ENCODE results near the gene FEZ2. TPM values are rescaled to one million over a fixed set of nuclear protein-coding genes. Genes with fewer than 3 reads are reported as not detected.

FEZ2 gene
- total and polyA plus RNA-seq, 2 donors (not counting 3 experiments of a cell fraction or from before 2014, with no cell fraction given): 41.2 to 72.4 TPM

DNA sequence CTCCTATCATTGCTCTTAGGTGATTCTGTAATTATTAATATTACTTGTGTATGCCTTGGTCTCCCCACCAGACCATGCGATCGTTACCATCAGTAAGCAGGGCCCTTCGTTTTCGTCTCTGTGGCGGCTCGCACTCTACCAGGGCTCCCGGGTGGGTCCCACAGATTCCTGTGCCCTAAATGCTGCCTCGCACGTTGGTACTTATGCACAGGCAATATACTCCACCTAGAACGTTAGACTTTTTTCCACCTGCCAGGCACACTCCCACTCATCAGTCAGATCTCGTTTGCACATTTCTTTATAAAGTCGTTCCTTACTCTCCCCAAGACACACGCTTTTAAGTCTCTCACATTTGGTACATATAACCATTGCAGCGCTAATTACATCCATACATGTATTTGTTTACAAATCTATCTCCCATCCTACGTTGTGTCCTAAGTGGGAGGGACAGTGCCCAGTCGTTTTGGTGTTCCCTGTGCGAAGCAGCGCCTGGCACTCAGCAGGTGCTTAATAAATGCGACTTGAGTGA, 901 bp downstream of the FEZ2 start:
- TF ChIP-seq FOS (IDR thresholded peaks at IDR 0.05; ENCODE audit: borderline replicate concordance, insufficient read depth, low read length): no peak
- no peak for TF ChIP-seq GATA2 (IDR thresholded peaks at IDR 0.05; ENCODE audit: insufficient read depth, insufficient read length, low read depth, low read length)
- TF ChIP-seq MYC (IDR thresholded peaks at IDR 0.05; ENCODE audit: low read depth, low read length): no peak
- no peak for TF ChIP-seq JUN (IDR thresholded peaks at IDR 0.05; ENCODE audit: borderline replicate concordance, insufficient read depth, insufficient read length, low read depth)
- no peak for TF ChIP-seq POLR2A (IDR thresholded peaks at IDR 0.05; ENCODE audit: low read depth, low read length)
- no peak for TF ChIP-seq EZH2 (IDR thresholded peaks at IDR 0.05; ENCODE audit: borderline replicate concordance, low read depth, low read length, severe bottlenecking)
- CTCF ChIA-PET: interaction anchor here (1.0 to 1.1 kb wide), 2 partner anchors 40 to 68 kb away, joined by 3 to 4 read pairs; no protein-coding TSS in a partner anchor
- Histone ChIP-seq H3K27ac (ENCODE audit: insufficient read depth, low read depth, low read length) (peak overlapping the region; percentile 65), H3K36me3 (ENCODE audit: control insufficient read depth in 2 of 2, extremely low read depth in 1 of 2, insufficient read depth in 2 of 2, low read length in 2 of 2) (peaks cover 2 to 4% of the 10 kb centered on the region in 2 experiments), H3K4me3 (replicated peaks in 1 of 3; ENCODE audit: insufficient read depth in 1 of 3, low read depth in 1 of 3, low read length in 3 of 3) (peak overlapping the region; percentile 86 to 98 (median 97)), H3K79me2 (ENCODE audit: control insufficient read depth, insufficient read depth, low read length) (peaks cover 55% of the 10 kb centered on the region), H4K20me1 (replicated peaks; ENCODE audit: control insufficient read depth, extremely low read depth, insufficient read depth, low read length) (peaks cover 2% of the 10 kb centered on the region), H3K9me1 (replicated peaks; ENCODE audit: control insufficient read depth, extremely low read depth, insufficient read depth, low read length) (no peaks in the 10 kb centered on the region), H3K9me3 (replicated peaks; ENCODE audit: control insufficient read depth, insufficient read depth, low read length) (no peaks in the 10 kb centered on the region), H3K4me1 (ENCODE audit: control insufficient read depth, extremely low read depth, insufficient read depth, low read length) (peaks cover 22% of the 10 kb centered on the region), H2AFZ (ENCODE audit: low read depth, low read length) (peak overlapping the region; percentile 71), H3K9ac (replicated peaks; ENCODE audit: extremely low read depth, insufficient read depth, low read length) (peak overlapping the region; percentile 82), H3K4me2 (ENCODE audit: insufficient read depth, low read length) (peak overlapping the region; percentile 99), H3K27me3 (ENCODE audit: control insufficient read depth in 2 of 2, insufficient read depth in 2 of 2, low read length in 2 of 2) (no peaks in the 10 kb centered on the region)
- dilution Hi-C loops (cut with MboI; ENCODE audit: extremely low pct_ligation_motif_present, low sequenced_read_pairs) (no loop called here), intact Hi-C loops (cut with micrococcal nuclease) (no loop called here)
- FAIRE-seq (no peak), DNase-seq (ENCODE audit: low read depth, low spot score) (no peak)
- POLR2A ChIA-PET: no interaction called here
- TSS peak; percentile 57 for BruUV-seq (replicated peaks)

DNA sequence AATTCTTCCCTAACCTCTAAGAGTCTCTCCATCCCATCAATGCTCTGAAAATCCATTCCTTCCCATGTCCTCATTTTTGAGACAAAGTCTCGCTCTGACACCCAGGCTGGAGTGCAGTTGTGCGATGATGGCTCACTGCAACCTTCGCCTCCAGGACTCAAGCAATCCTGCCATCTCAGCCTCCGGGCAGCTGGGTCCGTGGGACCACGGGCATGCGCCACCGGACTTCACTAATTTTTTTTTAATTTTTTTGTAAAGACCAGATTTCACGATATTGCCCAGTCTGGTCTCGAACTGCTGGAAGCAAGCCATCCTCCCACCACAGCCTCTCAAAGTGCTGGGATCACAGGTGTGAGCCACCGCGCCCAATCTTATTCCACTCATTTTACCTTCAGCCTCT, 1.6 kb downstream of the FEZ2 start:
- Histone ChIP-seq H3K27me3 (ENCODE audit: control insufficient read depth in 2 of 2, insufficient read depth in 2 of 2, low read length in 2 of 2) (no peaks in the 10 kb centered on the region), H3K4me1 (ENCODE audit: control insufficient read depth, extremely low read depth, insufficient read depth, low read length) (peaks cover 22% of the 10 kb centered on the region), H3K4me2 (ENCODE audit: insufficient read depth, low read length) (peak overlapping the region; percentile 99), H3K9me3 (replicated peaks; ENCODE audit: control insufficient read depth, insufficient read depth, low read length) (no peaks in the 10 kb centered on the region), H3K9me1 (replicated peaks; ENCODE audit: control insufficient read depth, extremely low read depth, insufficient read depth, low read length) (no peaks in the 10 kb centered on the region), H3K4me3 (replicated peaks in 1 of 3; ENCODE audit: insufficient read depth in 1 of 3, low read depth in 1 of 3, low read length in 3 of 3) (peak overlapping the region in 2 of 3 experiments; percentile 97 to 98), H3K27ac (ENCODE audit: insufficient read depth, low read depth, low read length) (no peak overlapping the region), H4K20me1 (replicated peaks; ENCODE audit: control insufficient read depth, extremely low read depth, insufficient read depth, low read length) (peaks cover 2% of the 10 kb centered on the region), H3K79me2 (ENCODE audit: control insufficient read depth, insufficient read depth, low read length) (peaks cover 62% of the 10 kb centered on the region), H2AFZ (ENCODE audit: low read depth, low read length) (no peak overlapping the region), H3K9ac (replicated peaks; ENCODE audit: extremely low read depth, insufficient read depth, low read length) (peak overlapping the region; percentile 29), H3K36me3 (ENCODE audit: control insufficient read depth in 2 of 2, extremely low read depth in 1 of 2, insufficient read depth in 2 of 2, low read length in 2 of 2) (peaks cover 2 to 4% of the 10 kb centered on the region in 2 experiments)
- FAIRE-seq: no peak
- CTCF ChIA-PET: interaction anchor here (1.5 kb wide), 1 partner anchor 59 kb away, joined by 3 read pairs; no protein-coding TSS in a partner anchor
- intact Hi-C loops (cut with micrococcal nuclease): no loop called here
- POLR2A ChIA-PET: no interaction called here
- TF ChIP-seq FOS (IDR thresholded peaks at IDR 0.05; ENCODE audit: borderline replicate concordance, insufficient read depth, low read length) (no peak), GATA2 (IDR thresholded peaks at IDR 0.05; ENCODE audit: insufficient read depth, insufficient read length, low read depth, low read length) (no peak), POLR2AphosphoS5 (IDR thresholded peaks at IDR 0.05; ENCODE audit: insufficient read depth, low read depth, low read length) (no peak), MYC (IDR thresholded peaks at IDR 0.05; ENCODE audit: low read depth, low read length) (no peak), JUN (IDR thresholded peaks at IDR 0.05; ENCODE audit: borderline replicate concordance, insufficient read depth, insufficient read length, low read depth) (no peak), POLR2A (IDR thresholded peaks at IDR 0.05; ENCODE audit: low read depth, low read length) (no peak), EZH2 (IDR thresholded peaks at IDR 0.05; ENCODE audit: borderline replicate concordance, low read depth, low read length, severe bottlenecking) (no peak)
- TF ChIP-seq, protein P1, sequence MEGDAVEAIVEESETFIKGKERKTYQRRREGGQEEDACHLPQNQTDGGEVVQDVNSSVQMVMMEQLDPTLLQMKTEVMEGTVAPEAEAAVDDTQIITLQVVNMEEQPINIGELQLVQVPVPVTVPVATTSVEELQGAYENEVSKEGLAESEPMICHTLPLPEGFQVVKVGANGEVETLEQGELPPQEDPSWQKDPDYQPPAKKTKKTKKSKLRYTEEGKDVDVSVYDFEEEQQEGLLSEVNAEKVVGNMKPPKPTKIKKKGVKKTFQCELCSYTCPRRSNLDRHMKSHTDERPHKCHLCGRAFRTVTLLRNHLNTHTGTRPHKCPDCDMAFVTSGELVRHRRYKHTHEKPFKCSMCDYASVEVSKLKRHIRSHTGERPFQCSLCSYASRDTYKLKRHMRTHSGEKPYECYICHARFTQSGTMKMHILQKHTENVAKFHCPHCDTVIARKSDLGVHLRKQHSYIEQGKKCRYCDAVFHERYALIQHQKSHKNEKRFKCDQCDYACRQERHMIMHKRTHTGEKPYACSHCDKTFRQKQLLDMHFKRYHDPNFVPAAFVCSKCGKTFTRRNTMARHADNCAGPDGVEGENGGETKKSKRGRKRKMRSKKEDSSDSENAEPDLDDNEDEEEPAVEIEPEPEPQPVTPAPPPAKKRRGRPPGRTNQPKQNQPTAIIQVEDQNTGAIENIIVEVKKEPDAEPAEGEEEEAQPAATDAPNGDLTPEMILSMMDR (IDR thresholded peaks at IDR 0.05; ENCODE audit: extremely low read depth in 1 of 2, insufficient read depth in 1 of 2, low read depth in 1 of 2, low read length in 2 of 2): no peak
- TF ChIP-seq, protein P2, sequence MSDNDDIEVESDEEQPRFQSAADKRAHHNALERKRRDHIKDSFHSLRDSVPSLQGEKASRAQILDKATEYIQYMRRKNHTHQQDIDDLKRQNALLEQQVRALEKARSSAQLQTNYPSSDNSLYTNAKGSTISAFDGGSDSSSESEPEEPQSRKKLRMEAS (IDR thresholded peaks at IDR 0.05; ENCODE audit: insufficient read depth, insufficient read length): no peak
- DNase-seq (ENCODE audit: low read depth, low spot score): no peak
- dilution Hi-C loops (cut with MboI; ENCODE audit: extremely low pct_ligation_motif_present, low sequenced_read_pairs): no loop called here
- no TSS peak for BruUV-seq (replicated peaks)
